ENCODE data around the gene CACNA1B. TPM values are rescaled to one million over a fixed set of nuclear protein-coding genes. Genes with fewer than 3 reads are reported as not detected.

Gene CACNA1B
- total RNA-seq, 1 experiment from 2014 or later: 1.7 TPM

DNA sequence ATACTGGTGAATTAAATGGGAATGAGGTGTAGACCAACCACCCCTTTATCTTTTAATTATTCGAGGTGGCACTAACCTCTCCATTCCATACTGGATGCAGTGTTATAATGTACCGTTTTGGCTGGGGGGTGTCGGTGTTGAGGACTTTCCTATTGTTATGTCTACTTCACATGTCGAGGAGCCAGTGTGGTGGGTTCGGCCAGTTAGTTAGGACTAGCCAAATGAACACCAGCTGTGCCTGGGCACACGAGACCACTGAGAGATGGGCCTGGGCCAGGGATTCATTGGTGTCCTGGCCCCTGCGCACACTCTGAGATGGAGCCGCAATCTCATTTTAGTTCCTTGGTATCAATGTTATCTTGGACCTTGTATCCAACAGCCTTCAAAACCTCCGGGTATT lies 186.2 kb downstream of the CACNA1B start:
- POLR2A ChIA-PET: no interaction called here
- BruUV-seq (replicated peaks): no TSS peak

DNA sequence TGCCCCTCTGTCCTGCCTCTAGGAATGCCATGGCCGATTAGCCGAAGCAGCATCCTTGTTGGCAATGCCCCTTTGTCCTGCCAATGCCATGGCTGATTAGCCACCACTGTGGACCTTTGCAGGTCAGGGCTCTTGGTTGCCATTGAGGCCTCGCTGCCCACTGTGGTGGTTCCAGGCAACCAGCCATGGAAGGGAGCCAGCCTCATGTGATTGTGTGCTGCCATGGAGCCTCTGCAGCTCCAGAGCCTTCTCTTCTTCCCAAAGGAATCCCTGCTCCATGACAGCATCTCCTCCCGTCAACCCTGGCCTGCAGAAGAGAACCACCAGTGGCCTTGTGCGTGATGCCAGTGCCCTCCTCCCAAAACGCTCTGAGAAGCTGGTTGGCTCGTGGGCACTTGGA lies 187.0 kb downstream of the CACNA1B start:
- ATAC-seq: no peak
- Histone ChIP-seq H2AFZ (ENCODE audit: low read depth, low read length, poor library complexity, severe bottlenecking) (no peak overlapping the region), H3K4me3 (replicated peaks in 1 of 2; ENCODE audit: low read depth in 1 of 2, low read length in 2 of 2) (no peak overlapping the region), H4K20me1 (ENCODE audit: insufficient read depth) (no peaks in the 10 kb centered on the region), H3K9me2 (ENCODE audit: insufficient read depth) (no peaks in the 10 kb centered on the region), H3K27ac (ENCODE audit: low read depth, low read length) (no peak overlapping the region), H3K27me3 (ENCODE audit: insufficient read depth, low read length) (no peaks in the 10 kb centered on the region), H3K9ac (ENCODE audit: low read length) (no peak overlapping the region), H3K4me1 (ENCODE audit: control insufficient read depth in 1 of 2, insufficient read depth in 2 of 2, low read length in 2 of 2) (no peaks in the 10 kb centered on the region), H3K79me2 (ENCODE audit: insufficient read depth, low read length) (no peaks in the 10 kb centered on the region), H3K36me3 (ENCODE audit: control insufficient read depth in 1 of 2, insufficient read depth in 2 of 2, low read length in 2 of 2) (no peaks in the 10 kb centered on the region), H3K9me3 (ENCODE audit: control insufficient read depth in 1 of 2, insufficient read depth in 1 of 2, low read depth in 1 of 2, low read length in 2 of 2) (no peaks in the 10 kb centered on the region), H3K4me2 (ENCODE audit: low read length) (no peak overlapping the region)
- ChIA-PET POLR2A (no interaction called here), RAD21 (ENCODE audit: low non-redundant PET in 1 of 2, low total read pairs in 2 of 2, uncharacterized antibody in 2 of 2, unreplicated experiment in 2 of 2) (no interaction called here), CTCF (no interaction called here)
- TF ChIP-seq SRF (IDR thresholded peaks at IDR 0.05; ENCODE audit: low read depth): no peak
- intact Hi-C loops (cut with micrococcal nuclease): no loop called here
- BruUV-seq (replicated peaks): no TSS peak
- DNase-seq (ENCODE audit: low read depth, low spot score): no peak

More for the DNA sequence above, 186.2 kb downstream of the CACNA1B start:
- Histone ChIP-seq H3K4me3 (replicated peaks in 1 of 2; ENCODE audit: low read depth in 1 of 2, low read length in 2 of 2) (no peak overlapping the region), H3K9me3 (ENCODE audit: control insufficient read depth in 1 of 2, insufficient read depth in 1 of 2, low read depth in 1 of 2, low read length in 2 of 2) (no peaks in the 10 kb centered on the region), H3K27ac (ENCODE audit: low read depth, low read length) (no peak overlapping the region), H2AFZ (ENCODE audit: low read depth, low read length, poor library complexity, severe bottlenecking) (no peak overlapping the region), H3K79me2 (ENCODE audit: insufficient read depth, low read length) (no peaks in the 10 kb centered on the region), H3K9ac (ENCODE audit: low read length) (no peak overlapping the region), H4K20me1 (ENCODE audit: insufficient read depth) (no peaks in the 10 kb centered on the region), H3K4me1 (ENCODE audit: control insufficient read depth in 1 of 2, insufficient read depth in 2 of 2, low read length in 2 of 2) (no peaks in the 10 kb centered on the region), H3K36me3 (ENCODE audit: control insufficient read depth in 1 of 2, insufficient read depth in 2 of 2, low read length in 2 of 2) (no peaks in the 10 kb centered on the region), H3K27me3 (ENCODE audit: insufficient read depth, low read length) (no peaks in the 10 kb centered on the region), H3K9me2 (ENCODE audit: insufficient read depth) (no peaks in the 10 kb centered on the region), H3K4me2 (ENCODE audit: low read length) (no peak overlapping the region)
- no peak for DNase-seq (ENCODE audit: low read depth, low spot score)
- CTCF ChIA-PET: no interaction called here
- TF ChIP-seq RAD21 (IDR thresholded peaks at IDR 0.05; ENCODE audit: low read depth): no peak
- TF ChIP-seq, protein P1, sequence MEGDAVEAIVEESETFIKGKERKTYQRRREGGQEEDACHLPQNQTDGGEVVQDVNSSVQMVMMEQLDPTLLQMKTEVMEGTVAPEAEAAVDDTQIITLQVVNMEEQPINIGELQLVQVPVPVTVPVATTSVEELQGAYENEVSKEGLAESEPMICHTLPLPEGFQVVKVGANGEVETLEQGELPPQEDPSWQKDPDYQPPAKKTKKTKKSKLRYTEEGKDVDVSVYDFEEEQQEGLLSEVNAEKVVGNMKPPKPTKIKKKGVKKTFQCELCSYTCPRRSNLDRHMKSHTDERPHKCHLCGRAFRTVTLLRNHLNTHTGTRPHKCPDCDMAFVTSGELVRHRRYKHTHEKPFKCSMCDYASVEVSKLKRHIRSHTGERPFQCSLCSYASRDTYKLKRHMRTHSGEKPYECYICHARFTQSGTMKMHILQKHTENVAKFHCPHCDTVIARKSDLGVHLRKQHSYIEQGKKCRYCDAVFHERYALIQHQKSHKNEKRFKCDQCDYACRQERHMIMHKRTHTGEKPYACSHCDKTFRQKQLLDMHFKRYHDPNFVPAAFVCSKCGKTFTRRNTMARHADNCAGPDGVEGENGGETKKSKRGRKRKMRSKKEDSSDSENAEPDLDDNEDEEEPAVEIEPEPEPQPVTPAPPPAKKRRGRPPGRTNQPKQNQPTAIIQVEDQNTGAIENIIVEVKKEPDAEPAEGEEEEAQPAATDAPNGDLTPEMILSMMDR (IDR thresholded peaks at IDR 0.05 in 2 of 3, conservative IDR thresholded peaks at IDR 0.05 in 1 of 3; ENCODE audit: borderline replicate concordance in 1 of 3, insufficient read depth in 1 of 3, low read depth in 2 of 3, low read length in 2 of 3): no peak
- no peak for TF ChIP-seq SP1 (IDR thresholded peaks at IDR 0.05; ENCODE audit: low read depth)
- no peak for TF ChIP-seq TCF7L2 (IDR thresholded peaks at IDR 0.05; ENCODE audit: borderline replicate concordance, extremely low read depth, insufficient read depth, insufficient read length)
- TF ChIP-seq JUND (IDR thresholded peaks at IDR 0.05): no peak
- TF ChIP-seq FOSL1 (IDR thresholded peaks at IDR 0.05; ENCODE audit: low read depth): no peak
- no peak for TF ChIP-seq POLR2AphosphoS5 (IDR thresholded peaks at IDR 0.05; ENCODE audit: low read depth, low read length)
- RAD21 ChIA-PET (ENCODE audit: low non-redundant PET in 1 of 2, low total read pairs in 2 of 2, uncharacterized antibody in 2 of 2, unreplicated experiment in 2 of 2): no interaction called here
- ATAC-seq: no peak
- intact Hi-C loops (cut with micrococcal nuclease): no loop called here
